ENCODE measurements around the gene DPM2.
A peak's percentile ranks its signal among the peaks of the same experiment; 100 is the strongest.

Gene DPM2

DNA sequence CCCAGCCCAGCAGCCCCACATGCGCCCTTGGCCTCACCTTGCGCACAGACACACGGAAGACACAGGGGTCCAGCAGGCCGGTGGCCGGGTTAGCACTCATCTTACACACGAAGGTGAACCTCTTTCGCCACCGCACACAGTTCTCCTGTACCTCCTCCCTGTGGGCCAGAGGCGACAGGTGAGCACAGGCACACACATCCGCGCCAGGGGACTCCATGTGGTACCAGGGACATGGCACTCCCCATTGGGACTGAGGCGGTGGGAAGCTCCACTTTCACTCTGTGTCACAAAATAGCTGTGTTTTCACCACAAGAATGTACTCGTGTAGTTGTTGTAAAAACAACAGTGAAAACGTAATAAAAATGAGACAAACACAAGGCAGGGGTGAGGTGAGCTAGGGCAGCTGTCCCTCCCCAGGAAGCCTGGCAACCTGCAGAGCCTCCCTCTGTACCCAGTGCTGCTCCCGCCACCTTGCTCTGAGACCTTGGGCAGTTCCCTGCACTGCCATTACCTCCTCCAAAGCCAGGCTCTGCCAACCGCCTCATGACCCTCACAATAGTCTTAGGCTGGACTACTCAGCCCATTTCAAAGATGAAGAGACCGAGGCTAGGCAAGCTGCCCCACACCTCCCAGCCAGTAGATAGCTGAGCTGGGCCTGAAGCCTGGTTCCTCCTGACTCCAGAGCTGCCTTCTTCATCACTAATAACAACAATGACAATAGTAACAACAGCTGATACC, 16.3 kb upstream of the DPM2 start:
- DNase-seq, result no peak

GRCh38 chr9:127953154-127953553, 15.5 kb upstream of the DPM2 start:
- no peak for DNase-seq

DNA sequence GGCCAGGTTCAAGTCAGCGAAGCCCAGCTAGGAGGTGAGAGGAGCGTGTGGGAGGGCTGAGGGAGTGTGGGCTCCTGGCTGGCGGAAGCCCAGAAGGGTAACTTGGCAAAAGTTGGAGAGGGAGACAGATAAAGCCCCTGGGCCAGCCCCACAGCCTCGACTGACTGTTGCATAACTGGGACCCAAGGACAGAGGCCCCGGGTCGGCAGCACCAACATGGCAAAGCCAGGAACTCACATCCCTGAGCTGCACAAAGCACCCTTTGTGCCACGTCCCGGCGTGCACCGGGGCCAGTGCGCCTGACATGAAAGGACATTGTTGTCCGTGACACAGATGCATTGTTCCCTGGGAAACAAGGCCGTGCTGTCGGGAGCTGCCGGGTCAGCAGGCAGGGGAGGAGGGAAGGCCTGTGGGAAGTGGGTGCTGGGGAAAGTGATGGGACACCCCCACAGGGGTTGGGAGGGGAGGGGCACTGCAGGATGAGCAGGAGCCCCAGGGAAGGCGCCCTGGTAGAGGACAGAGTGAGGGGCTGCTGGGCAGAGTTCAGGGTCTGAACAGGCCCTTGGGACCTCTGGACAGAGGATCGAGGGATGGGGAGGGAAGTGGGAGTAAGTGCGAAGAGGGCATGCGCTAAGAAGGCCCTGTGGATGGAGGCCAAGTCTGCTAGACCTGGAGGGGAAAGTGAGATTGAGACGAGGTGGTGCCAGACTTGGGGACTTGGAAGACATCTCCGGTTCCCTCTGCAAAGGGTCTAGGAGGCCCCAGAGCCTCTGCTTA, 13.0 kb upstream of the DPM2 start:
- no peak for DNase-seq

DNA sequence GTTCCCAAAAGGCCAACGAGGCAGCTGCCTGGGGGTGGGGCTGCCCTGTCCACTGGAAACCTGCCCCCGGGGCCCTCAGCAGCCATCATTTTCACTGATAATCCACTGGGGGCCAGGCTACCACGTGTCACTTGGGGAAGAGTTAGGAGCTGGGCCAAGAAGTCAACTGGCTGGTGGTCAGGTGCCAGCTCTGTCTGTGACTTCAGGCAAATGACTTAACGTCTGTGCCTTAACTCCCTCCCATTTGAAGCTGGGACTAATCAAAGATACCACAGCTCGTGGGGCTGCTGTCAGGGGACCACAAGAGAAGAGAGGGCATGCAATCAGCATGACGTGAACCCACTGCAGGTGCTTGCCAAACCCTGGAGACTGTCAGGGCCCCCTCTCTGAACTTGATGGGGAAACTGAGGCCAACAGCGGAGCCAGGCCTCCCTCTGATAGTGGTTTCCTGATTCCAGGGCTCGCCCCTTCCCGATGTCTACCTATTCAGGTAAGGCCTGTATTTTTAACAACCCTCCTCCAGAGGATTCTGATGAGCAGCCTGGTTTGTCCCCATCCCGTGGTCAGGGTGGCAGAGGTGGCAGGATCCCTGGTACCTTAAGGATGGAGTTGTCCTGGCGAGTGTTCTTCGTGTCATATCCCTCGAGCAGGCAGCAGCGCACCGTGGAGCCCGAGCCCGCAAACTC, 12.3 kb upstream of the DPM2 start:
- DNase-seq, result no peak

GRCh38 chr9:127947841-127948710, 10.4 kb upstream of the DPM2 start:
- no peak for DNase-seq

- no peak for DNase-seq
These were observed 9.1 kb upstream of the DPM2 start for GRCh38 chr9:127946728-127947127.

- no peak for DNase-seq
These were observed 8.3 kb upstream of the DPM2 start for GRCh38 chr9:127945942-127946341.

DNA sequence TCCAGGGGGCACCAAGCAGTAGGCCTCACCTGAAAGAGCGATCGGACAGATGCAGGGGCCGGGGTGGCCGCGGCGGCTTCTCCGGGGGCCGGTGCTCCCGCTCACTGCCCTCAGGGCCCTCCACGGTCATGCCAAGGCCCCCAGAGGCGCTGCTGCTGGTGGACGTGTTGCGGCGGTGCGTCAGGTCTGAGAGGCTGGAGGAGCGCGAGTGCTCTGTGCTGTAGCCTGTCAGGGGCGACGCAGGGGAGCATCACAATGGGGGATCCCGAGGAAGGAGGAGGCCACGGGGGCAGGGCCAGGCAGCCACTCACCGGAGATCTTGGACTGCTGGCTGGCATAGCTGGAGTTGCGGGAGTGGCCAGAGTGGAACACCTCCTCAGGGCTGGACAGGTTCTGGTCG, 7.7 kb upstream of the DPM2 start:
- DNase-seq, result no peak

DNA sequence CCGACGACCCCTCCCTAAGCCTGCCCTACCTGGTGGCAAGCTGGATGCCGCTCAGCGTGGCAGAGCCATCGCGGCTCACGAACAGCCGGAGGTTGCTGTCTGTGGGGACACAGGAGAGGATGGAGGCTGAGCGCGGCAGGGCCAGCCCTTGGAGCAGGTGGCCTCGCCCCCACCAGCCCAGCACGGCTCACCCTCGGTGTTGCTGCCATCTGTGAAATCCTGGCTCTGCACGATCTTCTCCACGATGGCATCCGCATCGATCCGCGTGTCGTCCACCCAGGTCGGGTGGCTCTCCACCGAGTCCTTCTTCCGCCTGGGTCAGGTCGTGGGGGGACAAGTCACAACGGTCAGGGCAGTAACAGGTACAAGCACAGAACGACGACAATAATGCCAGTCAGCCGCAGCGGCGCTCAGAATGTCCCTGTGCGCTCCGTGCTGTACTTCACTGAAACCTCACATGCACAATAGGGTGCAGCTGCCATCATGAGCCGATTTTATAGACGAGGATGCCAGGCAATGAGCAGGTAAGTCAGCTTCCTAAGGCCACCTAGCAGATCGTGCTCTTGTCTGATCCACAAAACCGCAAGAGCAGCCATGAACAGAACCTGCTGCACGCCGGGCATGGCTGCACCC, 7.0 kb upstream of the DPM2 start:
- DNase-seq, result no peak

DNA sequence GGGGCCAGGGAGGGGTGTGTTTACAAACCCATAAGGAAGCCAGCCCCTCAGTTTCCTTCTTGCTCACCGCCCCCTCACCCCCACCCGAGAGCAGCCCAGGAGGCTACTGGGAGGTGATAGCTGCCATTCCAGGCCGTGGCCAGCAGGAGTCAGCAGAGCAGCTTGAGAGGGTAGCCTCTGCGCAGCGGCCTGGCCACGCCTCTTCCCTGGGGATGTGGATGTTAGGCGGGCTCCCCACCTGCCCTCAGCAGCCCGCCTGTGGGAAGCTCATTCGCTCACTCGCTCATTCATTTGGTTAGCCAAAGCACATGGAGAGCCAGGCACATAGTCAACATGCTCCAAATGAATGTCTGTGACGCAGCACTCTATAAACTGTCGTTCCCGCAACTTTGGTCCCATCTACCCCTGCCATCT, 6.1 kb upstream of the DPM2 start:
- DNase-seq, result peak; percentile 70

GRCh38 chr9:127943011-127943662, 5.5 kb upstream of the DPM2 start:
- DNase-seq, result no peak

DNA sequence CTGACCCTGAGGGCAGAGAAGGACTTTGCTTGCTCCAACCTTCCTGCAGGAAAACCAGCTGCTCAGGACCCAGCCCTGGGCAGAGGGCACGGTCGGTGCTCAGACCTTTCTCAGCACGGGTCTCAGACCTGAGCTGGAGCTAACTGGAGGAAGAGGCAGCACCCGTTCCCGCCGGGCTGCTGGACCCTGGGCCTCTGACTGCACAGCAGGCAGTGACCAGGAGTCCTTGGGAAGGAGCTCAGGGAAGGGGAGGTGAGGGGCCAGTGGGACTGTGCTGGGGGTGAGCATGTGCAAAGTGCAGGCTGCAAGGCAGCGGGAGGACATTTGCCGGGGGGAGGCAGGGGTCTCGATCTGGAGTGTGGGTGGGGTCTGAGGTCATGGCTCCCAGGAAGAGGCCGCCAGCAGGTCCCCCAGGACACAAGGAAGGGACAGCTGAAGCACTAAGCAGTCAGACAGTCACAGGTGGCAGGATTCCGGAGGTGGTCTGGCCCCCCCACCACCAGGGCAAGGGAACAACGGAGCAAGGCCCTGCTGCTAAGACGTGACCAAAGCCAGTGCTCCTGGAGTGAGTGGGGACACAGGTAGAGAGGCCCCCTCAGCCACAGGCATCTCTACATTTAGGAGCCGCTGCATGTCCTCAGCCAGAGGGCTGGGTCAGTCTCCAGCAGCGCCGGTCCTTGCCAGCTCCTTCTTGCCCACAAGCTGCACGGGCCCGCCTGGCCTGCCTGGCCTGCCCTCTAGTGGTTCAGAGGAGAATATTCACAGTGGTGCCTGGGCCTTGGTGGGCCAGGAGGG, 4.8 kb upstream of the DPM2 start:
- peak; percentile 52 for DNase-seq

GRCh38 chr9:127941961-127942215, 4.2 kb upstream of the DPM2 start:
- DNase-seq, result no peak

DNA sequence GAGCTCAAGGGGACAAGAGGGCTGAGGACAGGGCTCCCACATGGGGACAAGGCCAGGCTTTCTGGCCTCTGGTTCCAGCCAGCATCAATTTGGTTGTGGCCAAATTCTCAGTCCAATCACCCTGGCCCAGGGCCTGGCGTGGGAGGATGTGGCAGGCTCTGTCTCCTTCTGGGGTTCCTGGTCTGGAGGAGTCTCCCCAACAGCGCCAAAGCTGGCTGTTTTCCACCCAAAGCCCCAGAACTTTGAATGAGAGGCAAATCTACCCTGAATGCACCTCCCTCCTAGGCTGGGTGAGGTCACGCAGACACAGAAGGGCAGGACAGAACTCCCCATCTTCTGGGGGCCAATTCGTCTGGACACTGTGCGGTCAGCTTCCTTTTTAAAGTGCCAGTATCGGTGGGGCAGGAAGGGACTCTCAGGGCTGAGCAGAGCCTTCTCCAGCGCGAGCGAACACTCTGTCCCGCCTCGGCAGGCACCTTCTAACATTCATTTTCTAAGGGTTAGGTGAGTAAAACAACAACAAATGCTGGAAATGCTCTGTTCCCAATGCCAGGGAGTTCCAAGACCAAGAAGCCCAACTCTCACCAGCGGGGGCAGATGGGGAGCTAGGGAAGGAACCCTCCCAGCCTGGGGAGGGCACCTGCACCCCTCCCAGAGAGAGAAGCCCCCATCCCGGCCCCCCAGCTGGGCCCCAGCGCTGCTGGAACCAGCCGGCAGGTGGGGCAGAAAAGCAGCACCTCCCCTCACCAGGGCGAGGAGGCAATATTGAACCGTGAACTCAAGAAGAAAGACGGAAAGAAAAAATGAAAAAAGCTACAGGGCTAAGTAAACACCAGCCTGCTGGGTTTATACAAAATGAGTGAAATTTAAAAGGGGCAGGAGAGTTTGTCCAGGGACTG, 3.7 kb upstream of the DPM2 start:
- DNase-seq, result no peak

DNA sequence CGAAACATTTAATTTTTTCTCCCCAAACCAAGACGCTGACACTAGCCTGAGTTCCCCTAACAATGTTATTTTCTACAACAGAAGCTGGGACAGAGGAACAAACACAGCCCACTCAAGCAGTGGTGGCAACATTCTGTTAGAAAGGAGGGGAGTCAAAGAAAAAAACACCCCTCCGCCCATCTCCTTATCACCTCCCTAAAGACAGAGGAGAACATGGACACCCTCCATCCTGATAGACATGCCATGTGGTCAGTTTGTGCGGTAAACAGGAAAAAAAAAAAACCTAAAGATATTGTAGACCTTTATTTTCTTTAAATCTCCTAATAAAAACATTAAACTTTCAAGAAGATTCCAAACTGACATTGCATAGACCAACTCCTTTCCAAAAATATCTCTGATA, 2.9 kb upstream of the DPM2 start:
- no peak for DNase-seq

- no peak for DNase-seq
These were observed 640 bp upstream of the DPM2 start for GRCh38 chr9:127938298-127938690.

DNA sequence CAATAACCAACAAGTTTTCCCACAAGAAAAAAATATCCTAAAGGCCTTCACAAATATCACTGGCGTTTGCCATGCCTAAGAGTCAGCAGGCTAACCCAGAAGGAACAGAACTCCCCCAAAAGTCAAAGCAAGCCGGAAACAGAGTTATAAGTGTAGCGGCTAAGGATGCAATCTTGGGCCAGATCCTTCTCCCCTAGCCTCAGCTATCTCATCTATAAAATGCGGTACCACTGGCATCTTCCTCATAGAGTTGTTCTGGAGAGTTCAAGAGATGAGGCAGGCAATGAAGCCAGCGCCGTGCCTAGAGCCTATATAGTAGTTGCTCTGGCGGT, 632 bp downstream of the DPM2 start:
- no peak for DNase-seq

GRCh38 chr9:127936347-127936852, 1.3 kb downstream of the DPM2 start:
- no peak for DNase-seq

- DNase-seq, result no peak
These were observed 1.9 kb downstream of the DPM2 start for GRCh38 chr9:127935765-127936221.

- DNase-seq, result no peak
These were observed 2.7 kb downstream of the DPM2 start for GRCh38 chr9:127934986-127935385.

Data from fibroblast of skin of right quadriceps (primary cell).